IPS-18c (cell line): ENCODE data around the gene ERV3-1.
"Not testable (repeated sequence)": the region's sequence is repeated elsewhere in the genome, so short reads cannot be mapped to it uniquely, and the experiment has no call there.

Source experiments
- H3K4me3 ChIP-seq: 2 replicates; pipeline ENCODE4 v1.7.0; 2013; ENCODE audit warnings: low read depth, mild to moderate bottlenecking, low read length, moderate library complexity; ENCODE audit not compliant: insufficient read depth
- H3K9me3 ChIP-seq: one replicate; pipeline ENCODE4 v1.6.1; 2013; ENCODE audit warnings: mild to moderate bottlenecking, low read length, moderate library complexity; ENCODE audit not compliant: control insufficient read depth, insufficient read depth

The ERV3-1 gene

GRCh38 chr7:65009394-65009793 is 2.9 kb upstream of the ERV3-1 start:
- not testable (repeated sequence) for H3K9me3 ChIP-seq, H3K4me3 ChIP-seq

- H3K4me3 ChIP-seq, H3K9me3 ChIP-seq: not testable (repeated sequence)
These were observed 549 bp upstream of the ERV3-1 start for GRCh38 chr7:65007036-65007435.

- H3K4me3 ChIP-seq: no peak overlapping the region
- H3K9me3 ChIP-seq: peaks cover under 1% of the 10 kb centered on the region
These were observed 1.9 kb downstream of the ERV3-1 start for GRCh38 chr7:65004575-65004974.

- H3K9me3 ChIP-seq: peaks cover 3% of the 10 kb centered on the region
- no peak overlapping the region for H3K4me3 ChIP-seq
These were observed 3.4 kb downstream of the ERV3-1 start for GRCh38 chr7:65002972-65003585.

- peaks cover 12% of the 10 kb centered on the region for H3K9me3 ChIP-seq
- no peak overlapping the region for H3K4me3 ChIP-seq
These were observed 5.1 kb downstream of the ERV3-1 start for GRCh38 chr7:65001291-65001814.

- Histone ChIP-seq H3K9me3 (peaks cover 12% of the 10 kb centered on the region), H3K4me3 (no peak overlapping the region)
These were observed 7.1 kb downstream of the ERV3-1 start for GRCh38 chr7:64999165-65000004.

GRCh38 chr7:64998865-64999164 is 7.7 kb downstream of the ERV3-1 start:
- Histone ChIP-seq H3K9me3 (peaks cover 15% of the 10 kb centered on the region), H3K4me3 (no peak overlapping the region)

GRCh38 chr7:64997927-64998391 is 8.5 kb downstream of the ERV3-1 start:
- Histone ChIP-seq H3K9me3 (peaks cover 17% of the 10 kb centered on the region), H3K4me3 (no peak overlapping the region)

GRCh38 chr7:64997164-64997908 is 9.2 kb downstream of the ERV3-1 start:
- H3K9me3 ChIP-seq: peaks cover 17% of the 10 kb centered on the region

GRCh38 chr7:64996305-64996704 is 10.2 kb downstream of the ERV3-1 start:
- Histone ChIP-seq H3K4me3 (no peak overlapping the region), H3K9me3 (peaks cover 23% of the 10 kb centered on the region)

More at GRCh38 chr7:64997164-64997908, 9.2 kb downstream of the ERV3-1 start:
- no peak overlapping the region for H3K4me3 ChIP-seq

GRCh38 chr7:64993901-64994300 is 12.6 kb downstream of the ERV3-1 start:
- no peak overlapping the region for H3K4me3 ChIP-seq
- H3K9me3 ChIP-seq: peaks cover 19% of the 10 kb centered on the region

- Histone ChIP-seq H3K4me3 (no peak overlapping the region), H3K9me3 (peaks cover 19% of the 10 kb centered on the region)
These were observed 13.5 kb downstream of the ERV3-1 start for GRCh38 chr7:64992971-64993370.

GRCh38 chr7:64990936-64991335 is 15.6 kb downstream of the ERV3-1 start, which contains the start of gene ZNF117:
ZNF117 (minus strand) TSS chr7:64991036.
- H3K9me3 ChIP-seq: peaks cover 13% of the 10 kb centered on the region
- no peak within 1 kb of the TSS for H3K4me3 ChIP-seq

GRCh38 chr7:64990216-64990615 is 16.3 kb downstream of the ERV3-1 start:
- H3K9me3 ChIP-seq: peaks cover 13% of the 10 kb centered on the region

GRCh38 chr7:64978497-64979203 is 27.8 kb downstream of the ERV3-1 start:
- Histone ChIP-seq H3K4me3 (no peak overlapping the region; the same call in 1 of the 2 replicates), H3K9me3 (peaks cover 3% of the 10 kb centered on the region)

More at GRCh38 chr7:64990216-64990615, 16.3 kb downstream of the ERV3-1 start:
- H3K4me3 ChIP-seq: no peak overlapping the region

- H3K9me3 ChIP-seq: no peaks in the 10 kb centered on the region
- H3K4me3 ChIP-seq: no peak overlapping the region
These were observed 40.9 kb downstream of the ERV3-1 start for GRCh38 chr7:64965594-64965993.
